Prostate gland (tissue), 2 donors: ENCODE data around the gene M6PR. TPM values are rescaled to one million over a fixed set of nuclear protein-coding genes. Genes with fewer than 3 reads are reported as not detected.
"Not testable (repeated sequence)": the region's sequence is repeated elsewhere in the genome, so short reads cannot be mapped to it uniquely, and the experiment has no call there.

Experiments used
- DNase-seq: peaks from one replicate; pipeline ENCODE4 v3.0.0-alpha.2; 2019; ENCODE audit warnings: low spot score
- H3K27ac ChIP-seq, 2 donors: fragments of 200-600 bp; sonication (generic); 2 replicates each; pipeline ENCODE4 v1.5.1; 2017 to 2019
- H3K27me3 ChIP-seq: fragments of 200-600 bp; sonication (generic); replicated peaks from 2 replicates; pipeline ENCODE4 v1.5.1; 2019; ENCODE audit not compliant: insufficient read depth
- H3K36me3 ChIP-seq, 2 donors: fragments of 200-600 bp; sonication (generic); 1 replicate in 1 of 2; 2 replicates in 1 of 2; pipeline versions ENCODE4 v1.5.1 to v1.8.1; 2017 to 2019
- H3K4me1 ChIP-seq: fragments of 200-600 bp; sonication (generic); replicated peaks from 2 replicates; pipeline ENCODE4 v1.5.1; 2019
- H3K4me3 ChIP-seq, 2 donors: fragments of 200-600 bp; sonication (generic); 2 replicates each; pipeline ENCODE4 v1.5.1; 2017 to 2019
- H3K9me3 ChIP-seq: fragments of 200-600 bp; sonication (generic); 2 replicates; pipeline ENCODE4 v1.5.1; 2017
- CTCF ChIP-seq, 4 experiments: fragments of 200-600 bp in 2 of 4; fragments of 450-650 bp in 2 of 4; sonication (generic) in 2 of 4; IDR thresholded peaks; 1 replicate in 3 of 4; 2 replicates in 1 of 4; pipeline ENCODE4 v1.5.1; 2016 to 2019; ENCODE audit warnings: antibody characterized with exemption in 4 of 4, mild to moderate bottlenecking in 2 of 4, moderate library complexity in 2 of 4
- POLR2A ChIP-seq: fragments of 450-650 bp; IDR thresholded peaks from one replicate; pipeline ENCODE4 v1.6.1; 2016; ENCODE audit warnings: antibody characterized with exemption, mild to moderate bottlenecking
- POLR2AphosphoS5 ChIP-seq: sonication (generic); formaldehyde crosslinking; IDR thresholded peaks from one replicate; pipeline ENCODE4 v1.6.1; 2017; ENCODE audit warnings: antibody characterized with exemption
- WGBS: methylation state at CpG from one replicate; pipeline ENCODE4 v1.1.5; 2018; 5-methylcytosine and 5-hydroxymethylcytosine counted together
- intact Hi-C: fragments of 100-400 bp; cut with DNase I; formaldehyde crosslinking; loops from one replicate; pipeline ENCODE4 v1.14.2; 2022
- total RNA-seq, 2 donors: library from RNA; depleted of rRNA; stranded (reverse); fragments of >200 nt; gene quantifications; one replicate each; pipeline ENCODE4 v1.1.0, GENCODE V29; 2016

The M6PR gene
- total RNA-seq, 2 donors from 2014 or later: 128 to 141 TPM

DNA sequence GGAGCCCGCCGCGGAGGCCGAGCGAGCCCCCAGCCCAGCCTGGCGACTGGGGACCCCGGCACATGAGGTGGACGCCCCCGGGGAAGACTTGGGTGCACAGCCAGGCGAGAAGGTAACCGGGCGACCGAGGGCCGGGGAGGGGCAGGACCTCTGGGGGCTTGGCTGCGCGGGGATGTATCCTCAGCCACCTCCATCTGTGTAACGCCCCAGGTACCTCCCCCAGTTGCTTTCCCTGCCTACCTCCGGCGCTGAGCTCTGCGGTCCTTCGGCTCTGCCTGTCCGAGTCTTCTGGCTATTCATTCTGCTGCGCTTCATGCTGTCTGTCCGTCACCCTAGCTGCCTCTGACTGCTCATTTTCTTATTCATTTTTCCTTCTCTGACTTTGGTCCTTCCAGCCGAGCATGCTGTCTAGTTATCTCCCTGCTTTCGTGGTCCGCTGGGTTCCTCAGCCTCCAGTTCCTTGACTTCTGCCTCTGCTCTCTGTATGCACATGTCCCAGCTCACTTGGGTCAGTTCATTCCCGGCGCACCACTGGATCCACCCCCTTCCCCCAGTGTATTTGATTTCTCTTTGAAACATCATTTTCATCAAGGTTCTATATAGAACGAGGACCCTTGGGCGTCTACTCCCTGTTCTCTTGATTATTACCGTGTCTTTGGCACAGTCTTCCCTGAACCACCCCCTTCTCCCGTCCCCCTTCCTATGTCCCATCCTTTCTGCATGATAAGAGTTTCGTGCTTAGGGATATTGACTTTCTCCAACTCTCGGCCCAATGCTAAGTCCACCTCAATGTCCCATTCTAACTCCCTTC is 34.5 kb downstream of the M6PR start:
- 1% methylated on average over 29 of the region's 35 CpGs for WGBS
- no peaks in the 10 kb centered on the region for H3K4me1 ChIP-seq
- peak; percentile 53 for DNase-seq
- no peaks in the 10 kb centered on the region for H3K36me3 ChIP-seq
- no peaks in the 10 kb centered on the region for H3K27me3 ChIP-seq
- H3K27ac ChIP-seq: peak overlapping the region; percentile 78 to 92
- H3K4me3 ChIP-seq: peak overlapping the region; percentile 51 to 57
- intact Hi-C loops: loop anchor here (5.0 kb wide), 1 partner anchor 213 kb away; no protein-coding TSS in a partner anchor
- H3K9me3 ChIP-seq: no peaks in the 10 kb centered on the region
- TF ChIP-seq POLR2AphosphoS5 (peak; percentile 16), POLR2A (peak; percentile 25), CTCF (IDR thresholded peaks at IDR 0.05) (no peak)

DNA sequence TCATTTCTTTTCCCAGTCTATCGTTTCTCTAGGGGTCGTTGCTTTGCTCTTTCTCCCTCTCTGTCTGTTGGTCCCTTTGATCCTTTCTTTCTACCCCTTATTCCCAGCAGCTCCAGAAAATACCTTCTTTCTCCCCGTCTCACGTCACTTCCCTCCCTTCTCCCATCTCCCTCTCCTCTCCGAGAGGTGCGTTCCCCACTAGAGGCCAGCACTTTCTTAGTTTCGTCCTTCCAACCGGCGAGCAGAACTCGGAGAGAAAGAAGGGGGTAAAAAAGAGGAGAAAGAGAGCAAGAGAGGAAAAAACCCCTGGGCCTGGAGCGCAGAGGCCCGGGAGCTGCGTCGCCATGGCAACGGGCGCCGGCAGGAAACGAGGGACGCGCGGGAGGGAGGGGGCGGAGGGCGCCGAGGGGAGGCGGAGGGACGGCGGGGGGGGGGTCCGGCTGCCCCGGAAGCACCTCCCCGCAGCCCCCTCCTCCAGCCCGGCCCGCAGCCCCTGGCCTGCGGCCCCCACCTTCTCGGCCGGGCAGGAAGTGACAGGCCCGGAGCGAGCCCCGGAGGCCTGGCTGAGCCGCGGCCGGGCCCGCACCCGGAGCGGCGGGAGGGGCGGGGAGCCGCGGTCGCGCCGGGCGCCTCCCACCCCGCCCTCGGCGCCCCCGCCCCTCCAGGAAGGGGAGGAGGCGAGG is 35.3 kb downstream of the M6PR start, which contains the start of gene PHC1:
TSS of gene PHC1 (plus strand) at position 477 of the 683 bp plus-strand sequence. CDS start 3,169 bp downstream, outside the sequence.
- H3K27me3 ChIP-seq, H3K9me3 ChIP-seq, H3K36me3 ChIP-seq, H3K4me1 ChIP-seq: not testable (repeated sequence)
- WGBS: under 1% methylated on average over 35 of the region's 57 CpGs
- peak; percentile 17 for TF ChIP-seq POLR2A
- TF ChIP-seq CTCF (IDR thresholded peaks at IDR 0.05): peak in 3 of 4 experiments; percentile 36 to 51 (median 49)
- peak; percentile 56 for TF ChIP-seq POLR2AphosphoS5
- peak; percentile 70 for DNase-seq
- intact Hi-C loops: loop anchor here (5.0 kb wide), 1 partner anchor 212 kb away; no protein-coding TSS in a partner anchor
- H3K4me3 ChIP-seq: peak within 1 kb of the TSS; percentile 51 to 57
- H3K27ac ChIP-seq: peak within 1 kb of the TSS; percentile 78 to 92

DNA sequence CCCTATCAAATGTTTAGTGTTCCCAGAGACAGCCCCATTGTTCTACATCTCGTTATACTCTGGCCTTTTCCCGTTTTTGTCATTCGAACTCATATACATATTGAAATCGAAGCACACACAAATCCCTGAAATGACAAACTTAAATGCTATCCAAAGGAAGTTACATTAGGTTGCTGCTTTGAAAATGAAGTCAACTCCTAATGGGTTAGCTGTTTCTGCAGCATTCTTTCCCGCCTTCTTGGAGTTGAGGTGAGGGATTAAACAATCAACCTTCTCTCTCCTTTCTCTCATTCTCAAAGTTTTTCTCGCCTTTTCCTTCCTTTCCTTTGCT is 35.8 kb downstream of the M6PR start:
- peak overlapping the region; percentile 51 to 57 for H3K4me3 ChIP-seq
- WGBS: 5% methylated on average over 6 of the region's 6 CpGs
- H3K9me3 ChIP-seq: no peaks in the 10 kb centered on the region
- H3K27me3 ChIP-seq: no peaks in the 10 kb centered on the region
- no peaks in the 10 kb centered on the region for H3K4me1 ChIP-seq
- H3K27ac ChIP-seq: peak overlapping the region; percentile 78 to 92
- H3K36me3 ChIP-seq: no peaks in the 10 kb centered on the region
- no peak for DNase-seq
- no peak for TF ChIP-seq CTCF (IDR thresholded peaks at IDR 0.05)
- no peak for TF ChIP-seq POLR2A
- no peak for TF ChIP-seq POLR2AphosphoS5
- intact Hi-C loops: loop anchor here (5.0 kb wide), 1 partner anchor 211 kb away; no protein-coding TSS in a partner anchor

DNA sequence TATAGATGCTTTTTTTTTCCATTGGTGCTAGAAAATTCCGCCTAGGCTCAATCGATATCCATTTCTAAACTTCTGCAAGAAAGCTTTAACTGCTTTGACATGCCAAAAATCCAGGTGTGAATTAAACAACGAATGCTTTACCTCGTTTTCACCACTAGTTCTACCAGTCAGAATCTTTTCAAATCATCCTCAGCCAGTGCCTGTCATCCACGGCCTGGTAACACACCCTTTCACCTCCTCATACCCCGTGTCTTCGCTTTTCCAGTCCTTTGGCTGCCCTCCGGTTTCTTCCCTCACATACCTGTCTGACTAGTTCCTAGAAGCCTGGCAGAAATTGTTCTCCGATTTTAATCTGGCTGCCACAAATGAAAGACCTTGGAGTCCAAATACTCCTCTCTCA is 36.5 kb downstream of the M6PR start:
- Histone ChIP-seq H3K27ac (peak overlapping the region; percentile 78 to 92), H3K36me3 (no peaks in the 10 kb centered on the region), H3K4me3 (no peak overlapping the region), H3K27me3 (no peaks in the 10 kb centered on the region), H3K9me3 (no peaks in the 10 kb centered on the region), H3K4me1 (no peaks in the 10 kb centered on the region)
- 17% methylated on average over 9 of the region's 9 CpGs for WGBS
- TF ChIP-seq POLR2AphosphoS5 (peak; percentile 64), CTCF (IDR thresholded peaks at IDR 0.05) (peak in 2 of 4 experiments; percentile 34 to 36), POLR2A (no peak)
- peak; percentile 75 for DNase-seq
- intact Hi-C loops: loop anchor here (5.0 kb wide), 1 partner anchor 211 kb away; no protein-coding TSS in a partner anchor
